ENCODE measurements around the gene GUCY1A1.

GUCY1A1 gene

DNA sequence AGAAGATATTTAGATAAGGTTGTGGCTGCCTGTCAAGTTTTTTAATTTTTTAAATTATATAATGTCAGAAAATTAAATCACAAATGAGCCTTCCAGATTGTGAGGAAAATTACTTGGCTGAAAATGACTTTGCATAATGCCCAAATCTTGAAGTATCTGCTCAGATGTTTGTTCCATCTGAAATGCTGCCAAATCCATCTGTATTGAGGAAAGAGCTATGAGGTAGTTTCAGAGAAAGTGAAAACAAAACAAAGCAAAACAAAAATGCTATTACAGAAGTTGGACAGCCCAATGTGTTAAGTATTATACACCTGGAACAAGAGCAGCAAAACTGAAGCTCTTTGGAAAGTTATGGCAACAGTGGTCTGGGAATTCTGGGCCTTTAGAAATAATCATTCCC is 68.8 kb downstream of the GUCY1A1 start:
- TF ChIP-seq, protein P1, sequence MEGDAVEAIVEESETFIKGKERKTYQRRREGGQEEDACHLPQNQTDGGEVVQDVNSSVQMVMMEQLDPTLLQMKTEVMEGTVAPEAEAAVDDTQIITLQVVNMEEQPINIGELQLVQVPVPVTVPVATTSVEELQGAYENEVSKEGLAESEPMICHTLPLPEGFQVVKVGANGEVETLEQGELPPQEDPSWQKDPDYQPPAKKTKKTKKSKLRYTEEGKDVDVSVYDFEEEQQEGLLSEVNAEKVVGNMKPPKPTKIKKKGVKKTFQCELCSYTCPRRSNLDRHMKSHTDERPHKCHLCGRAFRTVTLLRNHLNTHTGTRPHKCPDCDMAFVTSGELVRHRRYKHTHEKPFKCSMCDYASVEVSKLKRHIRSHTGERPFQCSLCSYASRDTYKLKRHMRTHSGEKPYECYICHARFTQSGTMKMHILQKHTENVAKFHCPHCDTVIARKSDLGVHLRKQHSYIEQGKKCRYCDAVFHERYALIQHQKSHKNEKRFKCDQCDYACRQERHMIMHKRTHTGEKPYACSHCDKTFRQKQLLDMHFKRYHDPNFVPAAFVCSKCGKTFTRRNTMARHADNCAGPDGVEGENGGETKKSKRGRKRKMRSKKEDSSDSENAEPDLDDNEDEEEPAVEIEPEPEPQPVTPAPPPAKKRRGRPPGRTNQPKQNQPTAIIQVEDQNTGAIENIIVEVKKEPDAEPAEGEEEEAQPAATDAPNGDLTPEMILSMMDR (IDR thresholded peaks at IDR 0.05; ENCODE audit: low read depth, low read length), result no peak
- no peak overlapping the region for H3K4me3 ChIP-seq (ENCODE audit: low read depth, low read length)
- no peak for DNase-seq
- no peaks in the 10 kb centered on the region for H3K27me3 ChIP-seq (ENCODE audit: insufficient read depth, low read depth, severe bottlenecking)
- H3K9me3 ChIP-seq (ENCODE audit: severe bottlenecking), result no peaks in the 10 kb centered on the region
- no peaks in the 10 kb centered on the region for H3K36me3 ChIP-seq
- no peak overlapping the region for H3K27ac ChIP-seq

DNA sequence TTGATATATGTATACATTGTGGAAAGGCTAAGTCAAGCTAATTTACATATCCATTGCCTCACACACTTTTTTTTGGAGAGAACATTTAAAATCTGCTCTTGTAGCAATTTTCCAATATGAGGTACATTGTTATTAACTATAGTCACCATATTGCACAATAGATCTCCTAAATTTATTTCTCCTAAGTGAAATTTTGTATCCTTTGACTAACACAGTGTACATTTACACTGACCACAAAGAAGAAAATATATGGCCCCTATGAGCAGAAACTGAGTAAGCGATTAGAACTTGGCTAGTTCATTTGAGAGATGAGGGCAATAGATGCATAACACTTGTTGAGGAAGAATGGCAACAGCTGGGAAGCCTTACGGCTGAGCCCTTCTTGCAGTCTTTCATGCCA is 71.9 kb downstream of the GUCY1A1 start:
- Histone ChIP-seq H3K27ac (no peak overlapping the region), H3K4me3 (ENCODE audit: low read depth, low read length) (no peak overlapping the region), H3K36me3 (no peaks in the 10 kb centered on the region), H3K27me3 (ENCODE audit: insufficient read depth, low read depth, severe bottlenecking) (no peaks in the 10 kb centered on the region), H3K9me3 (ENCODE audit: severe bottlenecking) (no peaks in the 10 kb centered on the region)
- DNase-seq, result no peak
- TF ChIP-seq, protein P1 (IDR thresholded peaks at IDR 0.05; ENCODE audit: low read depth, low read length), result no peak

DNA sequence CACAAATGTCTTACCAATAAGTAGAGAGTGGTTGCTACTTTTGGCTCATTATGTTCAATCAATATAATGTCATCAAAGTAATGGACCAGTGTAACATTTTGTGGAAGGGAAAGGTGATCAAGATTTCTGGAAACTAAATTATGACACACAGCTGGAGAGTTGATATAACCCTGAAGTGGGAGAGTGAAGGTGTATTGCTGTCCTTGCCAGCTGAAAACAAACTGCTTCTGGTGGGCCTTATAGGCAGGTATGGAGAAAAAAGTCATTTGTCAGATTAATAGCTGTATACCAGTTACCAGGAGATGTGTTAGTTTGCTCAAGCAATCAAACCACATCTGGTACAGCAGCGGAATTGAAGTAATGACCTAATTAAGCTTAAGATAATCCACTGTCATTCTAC is 74.9 kb downstream of the GUCY1A1 start:
- no peaks in the 10 kb centered on the region for H3K9me3 ChIP-seq (ENCODE audit: severe bottlenecking)
- no peak overlapping the region for H3K4me3 ChIP-seq (ENCODE audit: low read depth, low read length)
- no peaks in the 10 kb centered on the region for H3K36me3 ChIP-seq
- no peak overlapping the region for H3K27ac ChIP-seq
- no peak for DNase-seq
- TF ChIP-seq, protein P1 (IDR thresholded peaks at IDR 0.05; ENCODE audit: low read depth, low read length), result no peak
- H3K27me3 ChIP-seq (ENCODE audit: insufficient read depth, low read depth, severe bottlenecking), result no peaks in the 10 kb centered on the region

DNA sequence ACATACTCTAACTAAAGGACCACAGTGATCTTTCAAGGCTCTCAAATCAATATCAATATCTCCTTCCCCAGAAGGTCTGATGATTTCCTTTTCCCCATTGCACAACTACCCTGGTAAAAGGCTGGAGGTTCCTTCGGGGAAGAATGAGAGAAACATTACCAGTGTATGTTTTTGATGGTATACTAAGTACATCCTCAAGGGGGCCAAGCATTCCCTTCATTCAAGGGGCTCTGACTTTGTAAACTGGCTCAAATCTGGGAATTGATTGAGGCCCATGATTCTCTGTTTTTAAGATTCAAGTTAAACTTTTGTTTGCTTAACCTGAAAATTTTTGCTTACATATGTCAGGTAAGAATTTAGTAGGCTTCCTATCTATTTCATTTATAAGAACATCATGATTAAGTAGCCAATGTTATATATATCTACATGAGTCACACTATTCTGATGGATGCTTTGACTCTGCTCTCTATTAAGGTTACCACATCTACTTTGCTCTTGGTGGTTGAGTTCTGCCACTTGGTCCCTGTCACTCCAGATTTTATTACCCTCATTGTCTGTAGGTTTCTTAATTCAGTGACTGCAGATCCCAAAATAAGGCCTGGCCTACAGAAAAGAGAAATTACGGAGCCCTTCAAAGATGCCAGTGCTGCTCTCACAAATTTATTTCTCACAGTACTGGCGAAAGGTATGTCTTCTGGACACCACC is 75.8 kb downstream of the GUCY1A1 start:
- H3K27me3 ChIP-seq (ENCODE audit: insufficient read depth, low read depth, severe bottlenecking), result no peaks in the 10 kb centered on the region
- no peak overlapping the region for H3K4me3 ChIP-seq (ENCODE audit: low read depth, low read length)
- no peaks in the 10 kb centered on the region for H3K36me3 ChIP-seq
- H3K9me3 ChIP-seq (ENCODE audit: severe bottlenecking), result no peaks in the 10 kb centered on the region
- DNase-seq, result no peak
- TF ChIP-seq, protein P1 (IDR thresholded peaks at IDR 0.05; ENCODE audit: low read depth, low read length), result no peak
- H3K27ac ChIP-seq, result no peak overlapping the region

DNA sequence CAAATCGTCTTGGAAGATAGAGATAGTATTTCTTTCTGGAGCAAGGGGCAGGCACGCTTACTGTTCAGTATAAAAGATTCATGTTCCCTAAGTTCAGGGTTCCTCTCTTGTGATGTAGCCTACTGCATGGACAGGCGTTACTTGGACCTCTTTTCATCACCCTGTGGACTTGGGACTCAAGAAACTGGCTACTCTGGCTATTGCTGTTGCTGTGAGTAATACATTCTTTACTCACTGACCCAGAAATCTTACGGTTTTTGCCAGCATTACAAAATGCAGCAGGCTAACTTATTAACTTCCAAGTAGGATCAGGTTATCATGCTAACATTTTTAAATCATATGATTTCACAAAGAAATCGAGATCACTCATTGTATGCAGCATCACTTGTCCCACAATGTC is 79.3 kb downstream of the GUCY1A1 start:
- no peak for DNase-seq
- Histone ChIP-seq H3K4me3 (ENCODE audit: low read depth, low read length) (no peak overlapping the region), H3K36me3 (no peaks in the 10 kb centered on the region), H3K27ac (no peak overlapping the region), H3K27me3 (ENCODE audit: insufficient read depth, low read depth, severe bottlenecking) (no peaks in the 10 kb centered on the region), H3K9me3 (ENCODE audit: severe bottlenecking) (no peaks in the 10 kb centered on the region)
- TF ChIP-seq, protein P1 (IDR thresholded peaks at IDR 0.05; ENCODE audit: low read depth, low read length), result no peak

DNA sequence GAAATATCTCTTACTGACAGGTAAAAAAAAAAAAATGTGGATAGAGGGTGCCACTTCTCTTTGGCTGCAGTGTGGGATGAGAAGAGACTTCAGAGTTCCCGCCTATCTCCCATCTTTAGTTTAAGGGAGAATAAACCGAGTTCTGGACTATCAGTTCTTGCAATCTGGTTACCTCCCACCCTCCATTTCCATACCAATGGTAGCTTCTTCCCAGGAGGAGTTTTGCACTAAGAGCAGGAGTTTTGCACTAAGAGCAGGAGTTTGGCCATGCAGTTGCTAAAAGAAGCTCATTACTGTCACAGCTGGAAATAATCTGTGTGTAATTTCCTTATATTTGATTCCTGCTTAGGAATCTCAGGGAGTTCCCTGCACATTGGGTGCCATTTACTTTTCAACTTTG is 81.4 kb downstream of the GUCY1A1 start:
- no peak overlapping the region for H3K4me3 ChIP-seq (ENCODE audit: low read depth, low read length)
- no peak overlapping the region for H3K27ac ChIP-seq
- no peaks in the 10 kb centered on the region for H3K9me3 ChIP-seq (ENCODE audit: severe bottlenecking)
- no peaks in the 10 kb centered on the region for H3K36me3 ChIP-seq
- TF ChIP-seq, protein P1 (IDR thresholded peaks at IDR 0.05; ENCODE audit: low read depth, low read length), result no peak
- no peak for DNase-seq
- H3K27me3 ChIP-seq (ENCODE audit: insufficient read depth, low read depth, severe bottlenecking), result no peaks in the 10 kb centered on the region
